ENCODE measurements around the gene EARS2. TPM values are rescaled to one million over a fixed set of nuclear protein-coding genes. Genes with fewer than 3 reads are reported as not detected.

EARS2 gene
- total and polyA plus RNA-seq, 9 of the 15 experiments (the other 6 are each of a cell fraction or from before 2014, with no cell fraction given), result 17.6 to 58.6 (median 36.3) TPM

DNA sequence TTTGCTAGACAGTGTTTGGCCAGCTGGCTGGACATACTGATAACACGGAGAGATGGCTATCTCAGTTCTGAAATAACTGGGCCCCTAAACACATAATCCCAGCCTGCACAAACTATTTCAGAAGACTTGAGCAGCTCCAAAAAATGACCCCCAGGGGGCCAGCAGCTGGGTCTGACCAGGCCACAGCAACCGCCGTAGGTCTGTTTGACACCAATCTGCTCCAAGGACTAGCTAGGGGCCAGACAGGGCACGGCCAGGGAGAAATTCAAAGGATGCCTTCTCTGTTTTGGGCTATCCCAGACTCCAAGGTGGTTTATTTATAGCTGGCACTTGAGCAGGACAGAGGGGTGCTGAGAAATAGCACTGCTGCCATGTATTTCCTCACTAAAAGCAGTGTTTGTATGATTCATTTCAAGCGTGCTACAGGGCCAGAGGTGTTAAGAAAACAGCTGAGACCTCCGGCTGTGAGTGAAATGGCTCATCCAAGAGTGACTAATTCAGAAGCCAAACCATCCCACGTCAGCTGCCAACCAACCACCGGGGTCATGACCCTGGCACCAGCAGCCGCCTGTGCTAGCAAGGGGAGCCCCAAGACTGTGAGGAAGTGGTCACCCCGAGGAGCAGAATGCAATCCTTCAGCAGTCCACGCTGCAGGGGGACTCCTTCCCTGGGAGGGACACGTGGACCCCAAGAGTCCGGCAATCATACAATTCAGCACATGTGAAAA is 52.5 kb downstream of the EARS2 start (continued):
- TF ChIP-seq, protein P1, sequence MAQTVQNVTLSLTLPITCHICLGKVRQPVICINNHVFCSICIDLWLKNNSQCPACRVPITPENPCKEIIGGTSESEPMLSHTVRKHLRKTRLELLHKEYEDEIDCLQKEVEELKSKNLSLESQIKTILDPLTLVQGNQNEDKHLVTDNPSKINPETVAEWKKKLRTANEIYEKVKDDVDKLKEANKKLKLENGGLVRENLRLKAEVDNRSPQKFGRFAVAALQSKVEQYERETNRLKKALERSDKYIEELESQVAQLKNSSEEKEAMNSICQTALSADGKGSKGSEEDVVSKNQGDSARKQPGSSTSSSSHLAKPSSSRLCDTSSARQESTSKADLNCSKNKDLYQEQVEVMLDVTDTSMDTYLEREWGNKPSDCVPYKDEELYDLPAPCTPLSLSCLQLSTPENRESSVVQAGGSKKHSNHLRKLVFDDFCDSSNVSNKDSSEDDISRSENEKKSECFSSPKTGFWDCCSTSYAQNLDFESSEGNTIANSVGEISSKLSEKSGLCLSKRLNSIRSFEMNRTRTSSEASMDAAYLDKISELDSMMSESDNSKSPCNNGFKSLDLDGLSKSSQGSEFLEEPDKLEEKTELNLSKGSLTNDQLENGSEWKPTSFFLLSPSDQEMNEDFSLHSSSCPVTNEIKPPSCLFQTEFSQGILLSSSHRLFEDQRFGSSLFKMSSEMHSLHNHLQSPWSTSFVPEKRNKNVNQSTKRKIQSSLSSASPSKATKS (CRISPR knock-in tag; IDR thresholded peaks at IDR 0.05), result no peak
- TF ChIP-seq NFYB (IDR thresholded peaks at IDR 0.05; ENCODE audit: extremely low read depth, insufficient read length), result no peak
- TF ChIP-seq AFF1 (IDR thresholded peaks at IDR 0.05; ENCODE audit: low read depth in 1 of 2, partially characterized antibody in 2 of 2), result no peak
- TF ChIP-seq NRF1 (conservative IDR thresholded peaks at IDR 0.05 in 1 of 2, IDR thresholded peaks at IDR 0.05 in 1 of 2), result peak in 1 of 2 experiments; percentile 38; a peak in 1 of 4 replicates
- no peak for TF ChIP-seq HIVEP1 (CRISPR knock-in tag; IDR thresholded peaks at IDR 0.05)
- no peak for TF ChIP-seq IFI16 (CRISPR knock-in tag; IDR thresholded peaks at IDR 0.05)
- no peak for TF ChIP-seq NELFE (IDR thresholded peaks at IDR 0.05; ENCODE audit: insufficient read depth, insufficient read length)
- TF ChIP-seq ZNF512 (tag; IDR thresholded peaks at IDR 0.05), result no peak
- no peak for TF ChIP-seq PHTF2 (CRISPR knock-in tag; IDR thresholded peaks at IDR 0.05)
- no peak for TF ChIP-seq SMARCA5 (IDR thresholded peaks at IDR 0.05)
- no peak for TF ChIP-seq ZNF280A (IDR thresholded peaks at IDR 0.05; ENCODE audit: low read depth, partially characterized antibody)
- TF ChIP-seq FUS (optimal IDR thresholded peaks at IDR 0.05; ENCODE audit: low read depth, low read length), result no peak
- TF ChIP-seq ZNF668 (CRISPR knock-in tag; IDR thresholded peaks at IDR 0.05), result no peak
- no peak for TF ChIP-seq HMG20A (CRISPR knock-in tag; conservative IDR thresholded peaks at IDR 0.05)
- TF ChIP-seq HDAC6 (IDR thresholded peaks at IDR 0.05; ENCODE audit: low read depth, low read length), result no peak
- no peak for TF ChIP-seq BACH1 (tag; IDR thresholded peaks at IDR 0.05)
- TF ChIP-seq MITF (IDR thresholded peaks at IDR 0.05), result no peak
